RWPE1 (cell line): ENCODE results near the gene LGALS7.
A peak's percentile ranks its signal among the peaks of the same experiment; 100 is the strongest.
"Not testable (repeated sequence)": the region's sequence is repeated elsewhere in the genome, so short reads cannot be mapped to it uniquely, and the experiment has no call there.

Source experiments
- CTCF ChIA-PET: fragments of 350-600 bp; sonication (Branson Sonifier 250); formaldehyde crosslinking; extraction: SDS; loops from one replicate; lab custom pipeline; 2021; lab: Yijun Ruan, JAX
- POLR2A ChIA-PET: fragments of 400-600 bp; formaldehyde crosslinking; extraction: SDS; loops from one replicate; lab custom pipeline; 2020; ENCODE audit warnings: antibody characterized with exemption; ENCODE audit not compliant: low non-redundant PET; lab: Yijun Ruan, JAX
- DNase-seq: peaks from one replicate; pipeline ENCODE4 v3.0.0; 2012; ENCODE audit warnings: low spot score
- H3K27ac ChIP-seq: fragments of 450-650 bp; 2 replicates; pipeline ENCODE4 v1.5.1; 2017
- TF ChIP-seq, protein P1 (sequence below): fragments of 450-650 bp; conservative IDR thresholded peaks from 2 replicates; pipeline ENCODE4 v1.5.1; 2017; ENCODE audit warnings: low read depth, mild to moderate bottlenecking

Gene LGALS7

DNA sequence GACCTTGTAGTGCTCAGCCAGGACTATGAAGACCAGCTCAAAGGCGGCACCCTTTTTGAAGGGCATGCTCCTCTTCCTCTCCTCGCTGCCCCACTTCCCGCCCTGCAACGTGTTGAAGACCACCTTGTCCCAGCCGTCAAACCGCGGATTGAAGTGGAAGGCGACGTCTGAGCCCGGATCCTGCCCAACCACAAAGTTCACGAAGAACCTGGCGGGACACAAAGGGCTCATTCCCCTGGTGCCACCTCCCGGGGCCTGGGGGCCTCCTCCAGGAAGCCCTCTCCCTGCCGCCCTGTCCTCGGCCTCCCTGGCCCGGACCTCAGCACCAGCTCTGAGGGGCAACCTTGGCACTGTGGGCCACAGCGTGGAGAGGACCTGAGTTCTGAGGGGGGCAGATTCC lies 35.4 kb upstream of the LGALS7 start:
- TF ChIP-seq, protein P1, sequence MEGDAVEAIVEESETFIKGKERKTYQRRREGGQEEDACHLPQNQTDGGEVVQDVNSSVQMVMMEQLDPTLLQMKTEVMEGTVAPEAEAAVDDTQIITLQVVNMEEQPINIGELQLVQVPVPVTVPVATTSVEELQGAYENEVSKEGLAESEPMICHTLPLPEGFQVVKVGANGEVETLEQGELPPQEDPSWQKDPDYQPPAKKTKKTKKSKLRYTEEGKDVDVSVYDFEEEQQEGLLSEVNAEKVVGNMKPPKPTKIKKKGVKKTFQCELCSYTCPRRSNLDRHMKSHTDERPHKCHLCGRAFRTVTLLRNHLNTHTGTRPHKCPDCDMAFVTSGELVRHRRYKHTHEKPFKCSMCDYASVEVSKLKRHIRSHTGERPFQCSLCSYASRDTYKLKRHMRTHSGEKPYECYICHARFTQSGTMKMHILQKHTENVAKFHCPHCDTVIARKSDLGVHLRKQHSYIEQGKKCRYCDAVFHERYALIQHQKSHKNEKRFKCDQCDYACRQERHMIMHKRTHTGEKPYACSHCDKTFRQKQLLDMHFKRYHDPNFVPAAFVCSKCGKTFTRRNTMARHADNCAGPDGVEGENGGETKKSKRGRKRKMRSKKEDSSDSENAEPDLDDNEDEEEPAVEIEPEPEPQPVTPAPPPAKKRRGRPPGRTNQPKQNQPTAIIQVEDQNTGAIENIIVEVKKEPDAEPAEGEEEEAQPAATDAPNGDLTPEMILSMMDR = no peak
- DNase-seq = no peak
- ChIA-PET CTCF (interaction anchor here (0.6 kb wide), 1 partner anchor 326 kb away, joined by 3 read pairs; no protein-coding TSS in a partner anchor), POLR2A (no interaction called here)
- H3K27ac ChIP-seq = no peak overlapping the region

DNA sequence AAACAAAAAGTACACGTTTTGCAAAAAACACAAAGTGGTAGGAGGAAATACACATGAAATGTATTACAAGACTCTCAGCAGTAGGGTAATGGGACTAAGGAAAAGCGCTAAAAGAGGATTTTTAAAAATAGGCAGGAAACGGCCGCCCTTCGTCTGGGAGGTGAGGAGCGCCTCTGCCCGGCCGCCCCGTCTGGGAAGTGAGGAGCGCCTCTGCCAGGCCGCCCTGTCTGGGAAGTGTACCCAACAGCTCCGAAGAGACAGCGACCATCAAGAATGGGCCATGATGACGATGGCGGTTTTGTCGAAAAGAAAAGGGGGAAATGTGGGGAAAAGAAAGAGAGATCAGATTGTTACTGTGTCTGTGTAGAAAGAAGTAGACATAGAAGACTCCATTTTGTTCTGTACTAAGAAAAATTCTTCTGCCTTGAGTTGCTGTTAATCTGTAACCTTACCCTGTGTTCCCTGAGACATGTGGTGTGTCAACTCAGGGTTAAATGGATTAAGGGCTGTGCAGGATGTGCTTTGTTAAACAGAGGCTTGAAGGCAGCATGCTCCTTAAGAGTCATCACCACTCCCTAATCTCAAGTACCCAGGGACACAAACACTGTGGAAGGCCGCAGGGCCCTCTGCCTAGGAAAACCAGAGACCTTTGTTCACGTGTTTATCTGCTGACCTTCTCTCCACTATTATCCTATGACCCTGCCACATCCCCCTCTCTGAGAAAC lies 34.2 kb upstream of the LGALS7 start:
- CTCF ChIA-PET = interaction anchor here (0.6 kb wide), 1 partner anchor 665 kb away, joined by 3 read pairs; no protein-coding TSS in a partner anchor
- DNase-seq, H3K27ac ChIP-seq: not testable (repeated sequence)
- POLR2A ChIA-PET = interaction anchor here (0.7 kb wide), 1 partner anchor 31 kb away, joined by 5 read pairs; no protein-coding TSS in a partner anchor

DNA sequence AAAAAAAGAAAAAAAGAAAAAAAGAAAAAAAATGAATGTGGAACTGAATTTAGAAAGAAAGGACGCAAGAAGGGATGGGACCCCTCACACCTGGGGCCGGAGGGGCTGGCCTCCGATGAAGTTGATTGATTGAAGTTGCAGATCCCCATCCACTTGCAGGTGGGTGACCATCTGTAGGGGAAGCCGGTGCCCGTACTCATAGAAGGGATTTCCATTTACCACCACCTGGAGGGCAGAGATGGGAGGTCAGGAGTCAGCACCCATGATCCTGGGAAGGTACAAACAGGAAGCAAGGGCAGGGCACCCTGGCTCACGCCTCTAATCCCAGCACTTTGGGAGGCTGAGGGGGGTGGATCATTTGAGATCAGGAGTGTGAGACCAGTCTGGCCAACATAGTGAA lies 33.1 kb upstream of the LGALS7 start:
- no peak overlapping the region for H3K27ac ChIP-seq
- ChIA-PET CTCF (no interaction called here), POLR2A (no interaction called here)
- DNase-seq = no peak
- TF ChIP-seq, protein P1 = no peak

DNA sequence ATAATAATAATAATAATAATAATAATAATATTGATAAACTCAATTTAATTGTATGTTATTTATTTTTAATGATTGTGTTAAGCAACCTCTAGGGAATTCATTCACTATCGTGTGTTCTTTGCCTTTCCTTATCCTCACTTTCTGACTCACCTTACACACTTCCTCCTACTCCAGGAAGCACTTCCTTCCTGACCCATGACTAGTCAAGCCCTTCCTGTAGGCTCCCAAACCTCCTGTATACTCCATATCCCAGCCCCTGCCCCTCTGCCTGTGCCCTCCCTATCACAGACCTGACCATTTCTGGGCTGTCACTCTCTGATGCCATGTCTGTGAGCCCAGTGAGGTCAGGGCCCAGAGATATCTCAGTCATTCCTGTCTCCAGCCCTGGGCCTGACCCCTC lies 31.9 kb upstream of the LGALS7 start:
- CTCF ChIA-PET = no interaction called here
- POLR2A ChIA-PET = no interaction called here
- no peak for DNase-seq

DNA sequence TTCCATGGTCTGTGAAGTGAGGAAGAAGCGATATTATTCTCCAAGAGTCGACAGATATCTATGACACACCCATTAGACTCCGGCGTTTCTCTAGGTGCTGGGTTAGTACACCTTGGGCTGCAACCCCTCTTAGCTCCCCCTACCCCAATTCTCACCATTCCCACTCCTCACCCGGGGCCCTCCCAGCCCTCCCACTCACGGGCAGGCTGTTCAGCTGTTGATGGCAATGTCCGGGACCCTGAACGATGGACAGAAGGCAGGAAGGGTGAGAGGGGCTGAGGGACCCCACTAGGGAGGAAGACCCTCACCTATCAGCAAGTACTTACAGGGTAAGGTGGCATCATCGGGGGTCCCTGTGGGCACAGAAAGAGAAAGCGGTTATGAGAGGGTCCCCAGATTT lies 30.2 kb upstream of the LGALS7 start:
- TF ChIP-seq, protein P1 = no peak
- CTCF ChIA-PET = no interaction called here
- H3K27ac ChIP-seq = no peak overlapping the region
- POLR2A ChIA-PET = no interaction called here
- no peak for DNase-seq

More for the DNA sequence above, 31.9 kb upstream of the LGALS7 start:
- H3K27ac ChIP-seq = peak overlapping the region; percentile 9; the same call in 1 of the 2 replicates
- TF ChIP-seq, protein P1 = no peak

DNA sequence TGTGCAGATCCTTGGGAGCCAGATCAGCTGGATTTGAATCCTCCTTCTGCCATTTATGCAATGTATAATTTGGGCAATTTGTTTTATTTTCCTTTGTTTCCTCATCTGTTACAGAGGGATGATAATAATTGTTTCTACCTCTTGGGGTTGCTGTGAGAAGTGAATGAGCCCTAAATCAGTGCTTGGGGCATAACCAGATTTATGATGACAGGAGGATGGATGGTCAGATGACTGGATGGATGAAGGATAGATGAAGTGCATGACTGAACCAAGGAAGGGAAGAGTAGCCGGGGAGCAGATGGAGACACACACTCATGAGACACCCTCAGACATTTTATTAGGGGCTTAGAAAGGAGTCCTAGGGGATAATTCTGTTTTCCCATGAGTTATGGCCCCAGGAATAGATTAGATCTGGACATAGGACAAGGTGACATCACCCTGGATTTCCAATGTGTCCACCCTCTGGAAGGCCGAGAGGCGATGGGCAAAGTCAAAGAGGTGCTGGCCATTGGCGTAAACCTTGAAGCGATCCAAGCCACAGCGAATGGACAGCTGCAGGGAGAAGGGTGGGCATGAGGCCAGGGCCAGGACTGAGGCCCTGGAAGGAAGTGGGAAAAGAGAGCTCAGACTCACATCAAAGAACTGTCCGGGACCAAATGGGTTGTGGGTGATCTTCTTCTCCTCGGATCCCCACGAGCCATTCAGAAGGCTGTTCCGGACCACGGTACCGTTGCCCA lies 28.2 kb upstream of the LGALS7 start:
- TF ChIP-seq, protein P1 = no peak
- ChIA-PET CTCF (no interaction called here), POLR2A (no interaction called here)
- H3K27ac ChIP-seq = no peak overlapping the region
- DNase-seq = no peak
